ENCODE data around the gene ADAM17.

ADAM17 gene

GRCh38 chr2:9483107-9483506 is 72.5 kb downstream of the ADAM17 start:
- H3K4me2 ChIP-seq (ENCODE audit: low read depth, low read length), result no peak overlapping the region
- H3K27me3 ChIP-seq (replicated peaks; ENCODE audit: insufficient read depth, low read length), result no peaks in the 10 kb centered on the region
- DNase-seq, result no peak
- no peaks in the 10 kb centered on the region for H3F3A ChIP-seq (ENCODE audit: insufficient read depth, low read length)
- no peaks in the 10 kb centered on the region for H4K20me1 ChIP-seq (ENCODE audit: insufficient read depth, low read length)
- no peaks in the 10 kb centered on the region for H3K36me3 ChIP-seq (replicated peaks; ENCODE audit: insufficient read depth, low read length)
- H3K27ac ChIP-seq (ENCODE audit: low read length), result no peak overlapping the region
- no peak overlapping the region for H2AFZ ChIP-seq (ENCODE audit: low read length)
- H3K9ac ChIP-seq (ENCODE audit: low read length), result no peak overlapping the region
- H3K9me3 ChIP-seq (replicated peaks; ENCODE audit: insufficient read depth, low read length), result no peaks in the 10 kb centered on the region
- no peaks in the 10 kb centered on the region for H3K4me1 ChIP-seq (ENCODE audit: low read length)
- TF ChIP-seq EZH2 (optimal IDR thresholded peaks at IDR 0.05; ENCODE audit: low read depth, low read length), result no peak
- no peak for TF ChIP-seq EZH2phosphoT487 (IDR thresholded peaks at IDR 0.05; ENCODE audit: low read length)
- TF ChIP-seq CTCF (IDR thresholded peaks at IDR 0.05; ENCODE audit: low read length), result no peak
- no peaks in the 10 kb centered on the region for H3K9me2 ChIP-seq (replicated peaks; ENCODE audit: insufficient read depth, low read length)
- no peak overlapping the region for H3K4me3 ChIP-seq (ENCODE audit: low read length)
- H3K79me2 ChIP-seq (ENCODE audit: low read length), result no peaks in the 10 kb centered on the region

- Histone ChIP-seq H3K9ac (ENCODE audit: low read length) (no peak overlapping the region), H4K20me1 (ENCODE audit: insufficient read depth, low read length) (no peaks in the 10 kb centered on the region), H3K27me3 (replicated peaks; ENCODE audit: insufficient read depth, low read length) (no peaks in the 10 kb centered on the region), H3K4me2 (ENCODE audit: low read depth, low read length) (no peak overlapping the region), H3K36me3 (replicated peaks; ENCODE audit: insufficient read depth, low read length) (no peaks in the 10 kb centered on the region), H3K27ac (ENCODE audit: low read length) (no peak overlapping the region), H3K4me3 (ENCODE audit: low read length) (no peak overlapping the region), H3K9me3 (replicated peaks; ENCODE audit: insufficient read depth, low read length) (no peaks in the 10 kb centered on the region), H3K79me2 (ENCODE audit: low read length) (no peaks in the 10 kb centered on the region), H3K9me2 (replicated peaks; ENCODE audit: insufficient read depth, low read length) (no peaks in the 10 kb centered on the region), H3F3A (ENCODE audit: insufficient read depth, low read length) (no peaks in the 10 kb centered on the region), H2AFZ (ENCODE audit: low read length) (no peak overlapping the region), H3K4me1 (ENCODE audit: low read length) (no peaks in the 10 kb centered on the region)
- no peak for TF ChIP-seq EZH2phosphoT487 (IDR thresholded peaks at IDR 0.05; ENCODE audit: low read length)
- TF ChIP-seq CTCF (IDR thresholded peaks at IDR 0.05; ENCODE audit: low read length), result no peak
- no peak for TF ChIP-seq EZH2 (optimal IDR thresholded peaks at IDR 0.05; ENCODE audit: low read depth, low read length)
- no peak for DNase-seq
These were observed 75.5 kb downstream of the ADAM17 start for GRCh38 chr2:9480157-9480556.

GRCh38 chr2:9478526-9478925 is 77.1 kb downstream of the ADAM17 start:
- Histone ChIP-seq H3K9ac (ENCODE audit: low read length) (no peak overlapping the region), H3K79me2 (ENCODE audit: low read length) (no peaks in the 10 kb centered on the region), H3K27me3 (replicated peaks; ENCODE audit: insufficient read depth, low read length) (no peaks in the 10 kb centered on the region), H2AFZ (ENCODE audit: low read length) (no peak overlapping the region), H3F3A (ENCODE audit: insufficient read depth, low read length) (no peaks in the 10 kb centered on the region), H3K4me2 (ENCODE audit: low read depth, low read length) (no peak overlapping the region), H3K4me1 (ENCODE audit: low read length) (no peaks in the 10 kb centered on the region), H3K9me2 (replicated peaks; ENCODE audit: insufficient read depth, low read length) (no peaks in the 10 kb centered on the region), H3K9me3 (replicated peaks; ENCODE audit: insufficient read depth, low read length) (no peaks in the 10 kb centered on the region), H3K36me3 (replicated peaks; ENCODE audit: insufficient read depth, low read length) (no peaks in the 10 kb centered on the region), H4K20me1 (ENCODE audit: insufficient read depth, low read length) (no peaks in the 10 kb centered on the region), H3K4me3 (ENCODE audit: low read length) (no peak overlapping the region), H3K27ac (ENCODE audit: low read length) (no peak overlapping the region)
- TF ChIP-seq EZH2phosphoT487 (IDR thresholded peaks at IDR 0.05; ENCODE audit: low read length), result no peak
- no peak for TF ChIP-seq EZH2 (optimal IDR thresholded peaks at IDR 0.05; ENCODE audit: low read depth, low read length)
- no peak for TF ChIP-seq CTCF (IDR thresholded peaks at IDR 0.05; ENCODE audit: low read length)
- no peak for DNase-seq

All from MM.1S (cell line).